Endothelial cell of umbilical vein (primary cell): ENCODE data around the gene NUDT16L1.

Experiments
- EZH2 ChIP-seq: IDR thresholded peaks from 2 replicates; pipeline ENCODE4 v1.6.1; 2012; ENCODE audit warnings: borderline replicate concordance, low read depth, mild to moderate bottlenecking, moderate library complexity, low read length, inconsistent platforms; ENCODE audit not compliant: severe bottlenecking
- GATA2 ChIP-seq: IDR thresholded peaks from 2 replicates; pipeline ENCODE4 v1.7.0; 2011; ENCODE audit warnings: low read depth, mild to moderate bottlenecking, moderate library complexity, mixed read lengths, low read length; ENCODE audit not compliant: insufficient read length, insufficient read depth
- JUN ChIP-seq: IDR thresholded peaks from 2 replicates; pipeline ENCODE4 v1.6.1; 2011; ENCODE audit warnings: borderline replicate concordance, low read depth; ENCODE audit not compliant: insufficient read length, insufficient read depth
- POLR2A ChIP-seq: IDR thresholded peaks from 2 replicates; pipeline ENCODE4 v1.6.1; 2012; ENCODE audit warnings: low read depth, mild to moderate bottlenecking, control low read depth, low read length
- POLR2AphosphoS5 ChIP-seq: IDR thresholded peaks from 2 replicates; pipeline ENCODE4 v1.6.1; 2012; ENCODE audit warnings: low read depth, mild to moderate bottlenecking, control low read depth, low read length, moderate library complexity; ENCODE audit not compliant: insufficient read depth
- TF ChIP-seq, protein P1 (sequence below), 2 donors: IDR thresholded peaks; 1 replicate in 1 of 2; 2 replicates in 1 of 2; pipeline ENCODE4 v1.5.1; 2011; ENCODE audit warnings: low read length in 2 of 2, mild to moderate bottlenecking in 2 of 2, moderate library complexity in 2 of 2, control low read depth in 1 of 2, inconsistent platforms in 1 of 2, low read depth in 1 of 2; ENCODE audit not compliant: insufficient read depth in 1 of 2; ENCODE audit errors: extremely low read depth in 1 of 2

DNA sequence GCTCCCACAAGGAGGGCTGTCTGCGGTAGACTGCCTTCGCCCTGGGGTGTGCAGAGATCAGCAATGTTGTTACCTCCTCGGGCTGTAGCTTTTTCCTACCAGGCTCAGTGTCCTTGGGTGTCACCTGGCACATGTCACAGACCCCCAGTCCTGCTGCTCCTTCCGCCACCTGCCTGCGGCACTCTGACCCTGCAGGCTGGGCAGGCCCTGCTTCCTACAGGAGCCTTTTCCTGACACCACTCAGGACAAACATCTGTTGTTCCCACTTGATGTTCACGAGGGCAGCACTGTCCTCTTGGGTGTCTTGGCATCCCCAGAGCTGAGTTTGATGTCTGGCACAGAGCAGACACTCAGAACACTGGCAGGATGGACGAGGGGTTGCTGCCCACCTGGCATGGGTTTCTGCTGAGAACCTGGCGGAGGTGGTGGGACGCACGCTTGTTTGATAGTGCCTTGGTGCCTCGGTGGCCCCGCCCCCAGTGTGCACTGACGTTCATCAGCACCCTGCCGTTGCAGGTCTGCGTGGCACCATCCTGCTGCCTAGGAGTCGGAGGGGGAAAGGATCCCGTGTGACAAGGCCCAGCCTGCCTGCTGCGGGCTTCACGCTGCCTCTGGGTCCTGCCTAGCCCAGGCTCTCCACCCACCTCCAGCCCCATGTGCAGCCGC lies 26.7 kb upstream of the NUDT16L1 start:
- no peak for TF ChIP-seq POLR2A
- TF ChIP-seq POLR2AphosphoS5 = no peak
- TF ChIP-seq, protein P1, sequence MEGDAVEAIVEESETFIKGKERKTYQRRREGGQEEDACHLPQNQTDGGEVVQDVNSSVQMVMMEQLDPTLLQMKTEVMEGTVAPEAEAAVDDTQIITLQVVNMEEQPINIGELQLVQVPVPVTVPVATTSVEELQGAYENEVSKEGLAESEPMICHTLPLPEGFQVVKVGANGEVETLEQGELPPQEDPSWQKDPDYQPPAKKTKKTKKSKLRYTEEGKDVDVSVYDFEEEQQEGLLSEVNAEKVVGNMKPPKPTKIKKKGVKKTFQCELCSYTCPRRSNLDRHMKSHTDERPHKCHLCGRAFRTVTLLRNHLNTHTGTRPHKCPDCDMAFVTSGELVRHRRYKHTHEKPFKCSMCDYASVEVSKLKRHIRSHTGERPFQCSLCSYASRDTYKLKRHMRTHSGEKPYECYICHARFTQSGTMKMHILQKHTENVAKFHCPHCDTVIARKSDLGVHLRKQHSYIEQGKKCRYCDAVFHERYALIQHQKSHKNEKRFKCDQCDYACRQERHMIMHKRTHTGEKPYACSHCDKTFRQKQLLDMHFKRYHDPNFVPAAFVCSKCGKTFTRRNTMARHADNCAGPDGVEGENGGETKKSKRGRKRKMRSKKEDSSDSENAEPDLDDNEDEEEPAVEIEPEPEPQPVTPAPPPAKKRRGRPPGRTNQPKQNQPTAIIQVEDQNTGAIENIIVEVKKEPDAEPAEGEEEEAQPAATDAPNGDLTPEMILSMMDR (IDR thresholded peaks at IDR 0.05; ENCODE audit: extremely low read depth in 1 of 2, insufficient read depth in 1 of 2, low read depth in 1 of 2, low read length in 2 of 2) = no peak
- TF ChIP-seq EZH2 = no peak
- TF ChIP-seq JUN = no peak
- no peak for TF ChIP-seq GATA2
